PFSK-1 (cell line): ENCODE data around the gene FRK.

Experiments
- FOXP2 ChIP-seq: optimal IDR thresholded peaks from 2 replicates; pipeline ENCODE3; 2011; ENCODE audit warnings: borderline replicate concordance, control low read depth, inconsistent platforms; ENCODE audit not compliant: insufficient read depth; ENCODE audit errors: extremely low read length, extremely low read depth
- POLR2AphosphoS5 ChIP-seq: IDR thresholded peaks from 2 replicates; pipeline ENCODE4 v1.6.1; 2012; ENCODE audit warnings: low read depth, mild to moderate bottlenecking, control low read depth, low read length, moderate library complexity
- SIN3A ChIP-seq: IDR thresholded peaks from 2 replicates; pipeline ENCODE4 v1.6.1; 2012; ENCODE audit warnings: mild to moderate bottlenecking, low read length, moderate library complexity, borderline replicate concordance; ENCODE audit not compliant: insufficient read depth
- TAF1 ChIP-seq: IDR thresholded peaks from 2 replicates; pipeline ENCODE4 v1.6.1; 2012; ENCODE audit warnings: low read length, control low read depth, borderline replicate concordance; ENCODE audit not compliant: insufficient read depth
- TF ChIP-seq, protein P1 (sequence below), 2 experiments: IDR thresholded peaks; 2 replicates each; pipeline versions ENCODE4 v1.6.1 to v1.8.0; 2011 to 2012; ENCODE audit warnings: low read depth in 2 of 2, low read length in 2 of 2, control low read depth in 1 of 2, inconsistent platforms in 1 of 2, mild to moderate bottlenecking in 1 of 2, moderate library complexity in 1 of 2; ENCODE audit not compliant: insufficient read depth in 1 of 2

The FRK gene

GRCh38 chr6:116035616-116036015, 25.1 kb downstream of the FRK start:
- no peak for TF ChIP-seq TAF1
- TF ChIP-seq, protein P1, sequence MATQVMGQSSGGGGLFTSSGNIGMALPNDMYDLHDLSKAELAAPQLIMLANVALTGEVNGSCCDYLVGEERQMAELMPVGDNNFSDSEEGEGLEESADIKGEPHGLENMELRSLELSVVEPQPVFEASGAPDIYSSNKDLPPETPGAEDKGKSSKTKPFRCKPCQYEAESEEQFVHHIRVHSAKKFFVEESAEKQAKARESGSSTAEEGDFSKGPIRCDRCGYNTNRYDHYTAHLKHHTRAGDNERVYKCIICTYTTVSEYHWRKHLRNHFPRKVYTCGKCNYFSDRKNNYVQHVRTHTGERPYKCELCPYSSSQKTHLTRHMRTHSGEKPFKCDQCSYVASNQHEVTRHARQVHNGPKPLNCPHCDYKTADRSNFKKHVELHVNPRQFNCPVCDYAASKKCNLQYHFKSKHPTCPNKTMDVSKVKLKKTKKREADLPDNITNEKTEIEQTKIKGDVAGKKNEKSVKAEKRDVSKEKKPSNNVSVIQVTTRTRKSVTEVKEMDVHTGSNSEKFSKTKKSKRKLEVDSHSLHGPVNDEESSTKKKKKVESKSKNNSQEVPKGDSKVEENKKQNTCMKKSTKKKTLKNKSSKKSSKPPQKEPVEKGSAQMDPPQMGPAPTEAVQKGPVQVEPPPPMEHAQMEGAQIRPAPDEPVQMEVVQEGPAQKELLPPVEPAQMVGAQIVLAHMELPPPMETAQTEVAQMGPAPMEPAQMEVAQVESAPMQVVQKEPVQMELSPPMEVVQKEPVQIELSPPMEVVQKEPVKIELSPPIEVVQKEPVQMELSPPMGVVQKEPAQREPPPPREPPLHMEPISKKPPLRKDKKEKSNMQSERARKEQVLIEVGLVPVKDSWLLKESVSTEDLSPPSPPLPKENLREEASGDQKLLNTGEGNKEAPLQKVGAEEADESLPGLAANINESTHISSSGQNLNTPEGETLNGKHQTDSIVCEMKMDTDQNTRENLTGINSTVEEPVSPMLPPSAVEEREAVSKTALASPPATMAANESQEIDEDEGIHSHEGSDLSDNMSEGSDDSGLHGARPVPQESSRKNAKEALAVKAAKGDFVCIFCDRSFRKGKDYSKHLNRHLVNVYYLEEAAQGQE (IDR thresholded peaks at IDR 0.05; ENCODE audit: insufficient read depth in 1 of 2, low read depth in 2 of 2, low read length in 2 of 2) = no peak
- TF ChIP-seq SIN3A = no peak
- no peak for TF ChIP-seq FOXP2

DNA sequence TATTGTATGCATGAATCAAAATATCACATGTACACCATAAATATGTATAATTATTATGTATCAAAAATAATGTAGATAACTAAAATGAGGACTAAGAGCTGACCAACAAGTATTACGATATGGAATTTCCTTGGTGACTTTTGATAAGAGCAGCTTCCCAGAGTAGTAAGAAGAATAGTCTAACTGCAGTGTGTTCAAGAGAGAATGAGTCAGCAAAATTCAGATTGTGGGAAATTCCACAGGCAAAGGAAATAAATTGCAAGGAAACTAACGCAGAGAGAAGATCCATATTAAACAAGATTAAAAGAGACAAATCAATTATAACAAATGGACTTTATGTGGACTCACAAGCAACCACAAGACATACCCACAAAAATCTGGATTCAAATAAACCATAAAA, 26.4 kb downstream of the FRK start:
- TF ChIP-seq SIN3A = no peak
- TF ChIP-seq FOXP2 = no peak
- TF ChIP-seq POLR2AphosphoS5 = no peak
- TF ChIP-seq, protein P1 (IDR thresholded peaks at IDR 0.05; ENCODE audit: insufficient read depth in 1 of 2, low read depth in 2 of 2, low read length in 2 of 2) = no peak
- no peak for TF ChIP-seq TAF1

DNA sequence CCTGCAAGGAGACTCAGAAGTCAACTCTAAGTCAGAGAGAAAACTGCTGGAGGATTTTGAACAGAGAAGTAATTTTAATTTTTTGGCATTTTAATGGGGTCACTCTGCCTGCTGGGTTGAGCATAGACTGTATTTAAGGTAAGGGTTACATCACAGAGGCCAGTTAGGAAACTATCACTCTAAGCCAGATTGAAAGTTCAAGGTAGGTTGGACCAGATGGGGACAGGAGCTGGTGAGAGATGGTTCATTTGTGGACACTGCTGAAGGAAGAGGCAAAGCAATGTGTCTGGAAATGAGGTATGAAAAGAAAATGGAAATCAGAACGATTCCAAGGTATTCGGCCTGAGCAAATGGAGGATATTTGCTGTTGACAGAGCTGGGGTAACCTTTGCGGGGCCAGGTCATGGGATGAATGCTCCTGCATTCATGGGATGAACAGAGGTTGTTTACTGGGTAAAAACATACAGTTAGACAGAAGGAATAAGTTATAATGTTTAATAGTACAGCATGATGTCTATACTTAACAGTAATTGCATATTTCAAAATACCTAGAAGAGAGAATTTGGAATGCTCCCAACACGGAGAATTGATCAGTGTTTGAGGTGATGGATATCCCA, 26.9 kb downstream of the FRK start:
- TF ChIP-seq, protein P1 (IDR thresholded peaks at IDR 0.05; ENCODE audit: insufficient read depth in 1 of 2, low read depth in 2 of 2, low read length in 2 of 2) = no peak
- no peak for TF ChIP-seq SIN3A

DNA sequence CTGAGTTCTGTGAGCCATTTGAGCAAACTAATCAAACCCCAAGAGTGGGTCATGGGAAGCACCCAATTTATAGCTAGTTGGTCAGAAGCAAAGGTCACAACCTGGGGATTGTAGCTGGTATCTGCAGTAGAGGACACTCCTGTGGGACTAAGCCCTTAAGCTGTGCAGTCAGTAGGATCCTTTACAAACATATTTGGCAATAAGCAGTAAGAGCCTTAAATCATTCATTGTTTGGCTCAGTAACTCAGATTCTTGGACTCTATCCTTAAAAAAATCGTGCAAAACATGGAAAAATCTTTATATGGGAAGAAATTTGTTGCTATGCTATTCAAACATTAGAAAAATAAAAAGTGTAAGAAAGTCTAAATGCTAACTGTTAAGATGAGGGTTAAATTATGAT, 29.9 kb downstream of the FRK start:
- TF ChIP-seq, protein P1 (IDR thresholded peaks at IDR 0.05; ENCODE audit: insufficient read depth in 1 of 2, low read depth in 2 of 2, low read length in 2 of 2) = no peak
- TF ChIP-seq FOXP2 (no peak), SIN3A (no peak), TAF1 (no peak), POLR2AphosphoS5 (no peak)

DNA sequence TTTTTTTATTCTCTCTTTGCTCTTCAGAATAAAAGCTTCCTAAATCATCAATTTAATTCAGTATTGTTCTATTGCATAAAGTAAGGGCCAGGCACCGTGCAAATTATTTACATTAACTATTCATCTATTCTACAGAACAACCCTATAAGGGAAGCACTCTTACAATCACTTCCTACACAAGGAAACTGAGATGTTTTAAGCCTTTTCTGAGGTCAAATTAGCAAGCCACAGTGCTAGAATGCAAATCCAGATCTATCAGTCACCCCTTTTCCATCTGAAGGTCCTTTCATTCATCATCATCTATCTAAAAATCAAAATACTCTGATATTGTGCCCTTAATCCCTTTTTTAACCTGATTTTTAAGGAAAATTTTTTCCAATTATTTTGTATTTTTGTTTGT, 31.2 kb downstream of the FRK start:
- TF ChIP-seq SIN3A = no peak
- no peak for TF ChIP-seq FOXP2
- TF ChIP-seq TAF1 = no peak
- no peak for TF ChIP-seq POLR2AphosphoS5
- TF ChIP-seq, protein P1 (IDR thresholded peaks at IDR 0.05; ENCODE audit: insufficient read depth in 1 of 2, low read depth in 2 of 2, low read length in 2 of 2) = no peak
